Activated T-helper 17 cell treated with anti-CD3 and anti-CD28 coated beads, Interleukin-2, amount 50 U/mL, for 72 hours (primary cell): ENCODE results near the gene FPGS. TPM values are rescaled to one million over a fixed set of nuclear protein-coding genes. Genes with fewer than 3 reads are reported as not detected.
A peak's percentile ranks its signal among the peaks of the same experiment; 100 is the strongest.

Experiments
- ATAC-seq: fragments of 150-1000 bp; cut with Tn5 transposase; replicated peaks from 2 replicates; pipeline ENCODE4 v1.10.0; 2021; ENCODE audit warnings: mild to moderate bottlenecking, moderate library complexity
- H3K27ac Mint-ChIP-seq: one replicate; pipeline ENCODE4 v1.8.0; 2022; ENCODE audit warnings: mixed read lengths
- H3K27me3 Mint-ChIP-seq: one replicate; pipeline ENCODE4 v1.8.0; 2022; ENCODE audit warnings: mixed read lengths
- H3K36me3 Mint-ChIP-seq: one replicate; pipeline ENCODE4 v1.8.0; 2022; ENCODE audit warnings: low read depth, mild to moderate bottlenecking, mixed read lengths
- H3K4me1 Mint-ChIP-seq: one replicate; pipeline ENCODE4 v1.8.0; 2022; ENCODE audit warnings: mixed read lengths
- H3K4me3 Mint-ChIP-seq: one replicate; pipeline ENCODE4 v1.8.0; 2022; ENCODE audit warnings: mild to moderate bottlenecking, mixed read lengths
- H3K9me3 Mint-ChIP-seq: one replicate; pipeline ENCODE4 v1.8.0; 2022; ENCODE audit warnings: mixed read lengths
- total RNA-seq, 2 donors: library from RNA; stranded (reverse); gene quantifications; one replicate each; pipeline ENCODE4 v1.2.3, GENCODE V29; 2022

FPGS gene
- total RNA-seq, 2 donors from 2014 or later = 56.7 to 95.6 TPM

DNA sequence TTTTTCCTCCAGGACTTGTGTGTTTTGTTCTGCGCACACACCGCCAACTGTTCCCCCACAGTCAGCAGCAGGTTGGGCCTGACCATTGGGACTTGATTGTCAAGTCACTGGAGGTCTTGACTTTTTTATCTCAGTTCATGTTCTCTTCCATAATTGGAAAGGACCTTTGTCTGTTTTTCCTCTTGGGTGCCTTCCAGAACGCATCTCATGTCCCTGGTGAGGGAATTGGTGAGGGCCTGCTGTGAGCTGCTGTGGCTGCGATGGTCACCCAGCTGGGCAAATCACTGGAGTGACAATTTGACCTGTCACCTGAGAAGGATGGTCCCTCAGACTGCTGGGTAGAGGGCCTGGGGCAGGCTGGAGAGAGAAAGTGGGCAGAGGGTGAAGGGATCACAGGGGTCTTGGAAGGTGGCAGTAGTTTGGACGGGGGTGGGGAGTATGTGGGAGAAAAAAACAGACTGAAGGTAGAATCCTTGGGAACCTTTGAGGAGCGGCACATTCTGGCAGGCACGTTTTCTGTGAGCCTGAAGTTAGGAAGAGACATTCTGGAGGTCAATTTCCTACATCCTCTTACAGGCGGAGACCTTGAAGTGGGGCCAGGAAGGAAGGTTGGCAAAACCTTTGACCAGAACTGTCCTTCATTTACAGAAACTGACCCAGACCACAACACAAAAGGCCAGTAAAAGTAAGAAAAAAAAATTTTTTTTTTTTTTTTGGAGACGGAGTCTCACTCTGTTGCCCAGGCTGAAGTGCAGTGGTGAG is 12.4 kb upstream of the FPGS start:
- no peak overlapping the region for H3K4me3 Mint-ChIP-seq
- ATAC-seq = no peak
- H3K27ac Mint-ChIP-seq = no peak overlapping the region
- H3K36me3 Mint-ChIP-seq = peaks cover 85% of the 10 kb centered on the region
- no peaks in the 10 kb centered on the region for H3K27me3 Mint-ChIP-seq
- no peaks in the 10 kb centered on the region for H3K9me3 Mint-ChIP-seq
- H3K4me1 Mint-ChIP-seq = peaks cover 23% of the 10 kb centered on the region

DNA sequence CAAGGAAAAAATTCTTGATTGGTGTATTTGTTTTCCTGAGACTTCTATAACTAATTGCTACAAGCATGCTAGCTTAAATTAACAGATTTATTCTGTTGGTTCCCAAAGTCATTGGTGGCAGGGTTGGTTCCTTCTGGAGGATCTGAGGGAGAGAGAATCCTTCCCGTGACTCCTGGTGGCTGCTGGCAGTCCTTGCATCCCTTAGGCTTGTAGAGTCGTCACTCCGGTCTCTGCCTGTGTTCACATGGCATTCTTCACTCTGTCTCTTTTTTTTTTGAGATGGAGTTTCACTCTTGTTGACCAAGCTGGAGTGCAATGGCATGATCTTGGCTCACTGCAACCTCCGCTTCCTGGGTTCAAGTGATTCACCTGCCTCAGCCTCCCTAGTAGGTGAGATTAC is 11.6 kb upstream of the FPGS start:
- no peak for ATAC-seq
- H3K36me3 Mint-ChIP-seq = peaks cover 85% of the 10 kb centered on the region

DNA sequence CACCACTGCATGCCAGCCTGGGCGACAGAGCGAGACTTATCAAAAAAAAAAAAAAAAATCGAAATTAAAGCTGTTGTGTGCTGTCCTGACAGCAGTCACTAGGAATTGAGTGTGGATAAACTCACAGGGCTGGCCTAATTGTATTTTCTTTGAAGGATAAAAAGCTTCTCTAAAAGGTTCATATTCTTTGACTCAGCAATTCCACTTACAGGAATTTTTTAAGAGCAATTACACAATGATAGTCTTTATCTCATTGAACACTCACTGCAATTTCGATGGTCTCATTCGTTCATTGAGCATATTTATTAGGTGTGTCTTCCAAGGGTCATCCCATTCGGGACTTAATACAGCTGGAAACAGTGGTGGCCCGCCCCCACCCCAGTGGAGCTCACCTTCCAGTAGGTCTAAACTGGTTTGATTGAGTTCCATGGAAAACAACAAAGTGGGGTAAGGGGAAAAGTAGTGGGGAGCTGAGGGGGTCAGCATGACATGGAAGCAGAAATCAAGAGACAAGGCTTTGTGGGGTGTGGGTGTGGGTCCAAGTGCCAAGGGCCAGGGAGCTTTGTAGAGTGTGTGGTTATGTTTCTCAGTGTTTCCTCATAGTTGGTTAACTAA is 10.2 kb upstream of the FPGS start:
- ATAC-seq = no peak
- Mint-ChIP-seq H3K9me3 (no peaks in the 10 kb centered on the region), H3K36me3 (peaks cover 72% of the 10 kb centered on the region), H3K27ac (no peak overlapping the region), H3K27me3 (no peaks in the 10 kb centered on the region), H3K4me3 (no peak overlapping the region), H3K4me1 (peaks cover 30% of the 10 kb centered on the region)

More for the DNA sequence above, 11.6 kb upstream of the FPGS start:
- Mint-ChIP-seq H3K27me3 (no peaks in the 10 kb centered on the region), H3K4me1 (peaks cover 24% of the 10 kb centered on the region), H3K27ac (no peak overlapping the region), H3K9me3 (no peaks in the 10 kb centered on the region), H3K4me3 (no peak overlapping the region)

DNA sequence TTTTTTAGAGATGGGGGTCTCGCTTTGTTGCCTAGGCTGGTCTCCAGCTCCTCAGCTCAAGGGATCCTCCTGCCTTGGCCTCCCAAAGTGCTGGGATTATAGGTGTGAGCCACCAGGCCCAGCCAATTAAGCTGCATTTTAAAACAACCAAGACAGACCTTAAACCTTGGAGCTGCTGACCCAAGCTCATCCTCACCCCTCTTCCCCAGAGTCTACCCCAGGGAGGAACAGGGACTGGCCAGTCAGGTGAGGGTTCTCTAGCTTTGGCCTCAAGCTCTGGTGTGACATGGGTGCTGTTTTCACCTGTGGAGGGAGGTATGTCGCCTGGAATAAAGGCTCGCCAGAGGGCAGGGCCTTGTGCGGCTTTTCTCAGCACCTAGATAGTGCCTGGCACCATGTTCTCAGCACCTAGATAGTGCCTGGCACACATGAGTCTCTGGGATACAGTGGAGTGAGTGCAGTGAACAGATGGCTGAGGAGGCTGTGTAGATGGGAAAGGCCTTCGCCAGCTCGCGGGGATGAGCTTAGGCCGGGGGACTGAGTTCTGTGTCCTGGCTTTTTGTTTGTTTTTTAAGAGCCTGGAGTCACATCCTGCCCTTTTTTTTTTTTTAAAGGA is 9.5 kb upstream of the FPGS start:
- H3K36me3 Mint-ChIP-seq = peaks cover 65% of the 10 kb centered on the region
- no peak for ATAC-seq
- no peak overlapping the region for H3K27ac Mint-ChIP-seq
- peaks cover 26% of the 10 kb centered on the region for H3K4me1 Mint-ChIP-seq
- H3K4me3 Mint-ChIP-seq = no peak overlapping the region
- no peaks in the 10 kb centered on the region for H3K9me3 Mint-ChIP-seq
- H3K27me3 Mint-ChIP-seq = no peaks in the 10 kb centered on the region

DNA sequence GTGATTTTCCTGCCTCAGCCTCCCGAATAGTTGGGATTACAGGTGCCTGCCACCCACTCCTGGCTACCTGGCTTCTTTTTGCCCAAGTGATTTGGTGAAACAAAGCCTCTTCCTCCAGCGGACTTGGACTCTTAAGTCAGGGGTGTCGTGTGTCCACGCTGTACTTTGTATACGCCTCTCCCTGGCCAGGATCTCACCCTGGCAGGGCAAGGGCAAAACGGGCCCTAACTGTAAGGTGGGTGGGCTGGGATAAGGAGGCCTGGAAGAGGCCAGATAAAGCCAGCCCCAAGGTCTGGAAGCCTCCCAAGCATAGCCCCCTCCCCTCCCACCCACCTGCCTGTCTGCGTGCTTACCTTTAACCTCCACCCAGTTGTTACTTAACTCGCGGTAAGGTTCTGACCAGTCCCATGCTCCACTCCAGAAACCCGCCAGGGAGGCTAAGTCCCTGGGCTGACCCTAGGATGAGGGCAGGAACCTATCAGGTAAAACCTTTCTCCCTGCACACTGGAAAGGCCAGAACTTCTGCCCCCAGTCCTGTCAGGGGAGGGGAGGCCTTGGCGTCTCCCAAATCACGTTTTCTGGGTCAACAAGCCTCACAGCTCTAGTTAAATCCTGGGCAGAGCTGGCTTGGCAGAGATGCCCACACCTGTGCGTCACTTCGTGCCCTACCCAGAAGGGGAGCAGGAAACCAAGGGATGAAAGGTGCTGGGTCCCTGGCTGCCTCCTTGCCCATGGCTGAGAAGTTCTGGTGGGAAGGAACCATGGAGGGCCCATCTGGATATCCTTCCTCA is 8.5 kb upstream of the FPGS start:
- peaks cover 55% of the 10 kb centered on the region for H3K36me3 Mint-ChIP-seq
- H3K4me1 Mint-ChIP-seq = peaks cover 18% of the 10 kb centered on the region
- no peaks in the 10 kb centered on the region for H3K9me3 Mint-ChIP-seq
- no peak for ATAC-seq
- no peak overlapping the region for H3K4me3 Mint-ChIP-seq
- no peaks in the 10 kb centered on the region for H3K27me3 Mint-ChIP-seq
- no peak overlapping the region for H3K27ac Mint-ChIP-seq

DNA sequence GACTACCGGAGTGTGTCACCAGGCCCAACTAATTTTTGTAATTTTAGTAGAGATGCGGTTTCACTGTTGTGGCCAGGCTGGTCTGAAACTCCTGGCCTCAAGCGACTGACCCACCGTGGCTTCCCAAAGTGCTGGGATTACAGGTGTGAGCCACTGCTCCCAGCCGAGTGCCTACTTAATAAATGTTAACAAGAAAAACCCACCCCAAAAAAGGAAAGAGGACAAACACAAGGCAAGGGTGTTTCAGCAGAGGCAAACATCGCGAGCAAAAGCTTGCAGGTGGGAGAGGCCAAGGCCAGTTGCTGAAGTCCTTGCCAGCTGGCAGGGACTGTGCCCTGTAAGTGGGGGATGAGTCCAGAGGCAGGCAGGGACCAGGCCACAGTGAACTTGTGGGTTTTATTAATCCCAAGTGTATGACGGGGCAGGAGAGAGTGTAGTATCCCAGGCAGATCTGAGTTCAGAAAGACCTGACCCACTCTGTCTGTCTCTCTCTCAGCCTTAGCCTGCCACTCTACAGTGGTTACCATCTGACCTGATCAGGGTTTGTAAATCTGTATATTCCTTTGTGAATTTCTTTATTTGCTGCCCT is 6.4 kb upstream of the FPGS start:
- H3K36me3 Mint-ChIP-seq = peaks cover 34% of the 10 kb centered on the region
- peak overlapping the region; percentile 60 for H3K4me3 Mint-ChIP-seq
- peak overlapping the region; percentile 44 for H3K27ac Mint-ChIP-seq
- H3K4me1 Mint-ChIP-seq = peaks cover 11% of the 10 kb centered on the region
- no peaks in the 10 kb centered on the region for H3K9me3 Mint-ChIP-seq
- no peaks in the 10 kb centered on the region for H3K27me3 Mint-ChIP-seq
- ATAC-seq = peak; percentile 47

DNA sequence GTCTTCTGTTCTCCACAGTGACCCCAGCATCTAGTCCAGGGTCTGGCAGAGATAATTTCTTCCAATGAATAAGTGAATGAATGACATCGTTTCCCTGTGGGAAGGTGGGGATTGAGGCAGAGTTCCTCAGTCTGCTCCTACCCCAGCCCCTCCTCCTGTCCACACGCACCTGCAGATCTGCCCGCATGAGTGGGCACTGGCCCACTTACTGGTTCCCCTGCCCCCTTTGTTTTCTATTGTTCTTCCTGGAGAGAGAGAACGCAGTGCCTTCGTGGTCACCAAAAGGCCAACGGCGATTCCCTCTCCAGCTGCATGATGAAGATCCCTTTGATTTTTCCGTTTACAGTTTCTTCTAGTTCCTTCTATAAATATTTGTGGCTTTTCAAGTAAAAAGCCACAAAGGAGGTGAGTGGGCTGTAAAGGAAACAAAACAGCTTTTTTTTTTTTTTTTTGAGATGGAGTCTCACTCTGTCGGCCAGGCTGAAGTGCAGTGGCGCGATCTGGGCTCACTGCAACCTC is 5.8 kb upstream of the FPGS start:
- Mint-ChIP-seq H3K27ac (peak overlapping the region; percentile 44), H3K4me3 (peak overlapping the region; percentile 60), H3K4me1 (peaks cover 11% of the 10 kb centered on the region), H3K9me3 (no peaks in the 10 kb centered on the region), H3K27me3 (no peaks in the 10 kb centered on the region), H3K36me3 (peaks cover 28% of the 10 kb centered on the region)
- peak; percentile 43 for ATAC-seq

DNA sequence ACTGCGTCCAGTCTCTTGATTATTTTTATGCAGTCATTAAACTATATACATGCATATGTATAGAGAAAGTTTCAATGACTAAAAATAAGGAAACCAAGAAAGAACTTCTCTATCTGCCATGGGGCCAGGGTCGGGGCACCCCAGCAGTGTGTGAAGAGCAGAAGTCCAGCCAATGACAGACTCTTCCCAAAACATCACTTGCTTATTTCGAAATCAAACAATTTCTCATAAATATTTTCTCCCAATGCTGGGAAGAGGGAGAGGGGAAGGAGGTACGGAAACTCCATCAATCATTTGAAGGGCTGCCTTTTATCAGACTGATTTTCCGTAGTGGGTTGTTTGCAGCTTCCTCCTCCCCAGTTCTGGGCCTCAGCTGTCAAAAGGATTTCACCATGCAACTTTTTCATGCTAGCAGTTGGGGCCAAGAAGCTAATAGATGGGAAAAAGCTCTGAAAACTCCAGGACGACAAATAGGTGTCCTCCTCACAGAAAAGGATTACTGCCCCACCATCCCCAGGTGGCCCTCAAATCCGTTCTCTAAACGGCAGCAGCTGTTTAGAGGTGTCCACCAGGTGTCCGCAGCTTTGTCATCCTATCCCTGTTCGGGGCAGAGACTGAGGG is 617 bp upstream of the FPGS start:
- no peak for ATAC-seq
- peak overlapping the region; percentile 82 for H3K4me3 Mint-ChIP-seq
- peak overlapping the region; percentile 85 for H3K27ac Mint-ChIP-seq
- peaks cover 22% of the 10 kb centered on the region for H3K36me3 Mint-ChIP-seq
- peaks cover 1% of the 10 kb centered on the region for H3K4me1 Mint-ChIP-seq
- H3K27me3 Mint-ChIP-seq = no peaks in the 10 kb centered on the region
- no peaks in the 10 kb centered on the region for H3K9me3 Mint-ChIP-seq

DNA sequence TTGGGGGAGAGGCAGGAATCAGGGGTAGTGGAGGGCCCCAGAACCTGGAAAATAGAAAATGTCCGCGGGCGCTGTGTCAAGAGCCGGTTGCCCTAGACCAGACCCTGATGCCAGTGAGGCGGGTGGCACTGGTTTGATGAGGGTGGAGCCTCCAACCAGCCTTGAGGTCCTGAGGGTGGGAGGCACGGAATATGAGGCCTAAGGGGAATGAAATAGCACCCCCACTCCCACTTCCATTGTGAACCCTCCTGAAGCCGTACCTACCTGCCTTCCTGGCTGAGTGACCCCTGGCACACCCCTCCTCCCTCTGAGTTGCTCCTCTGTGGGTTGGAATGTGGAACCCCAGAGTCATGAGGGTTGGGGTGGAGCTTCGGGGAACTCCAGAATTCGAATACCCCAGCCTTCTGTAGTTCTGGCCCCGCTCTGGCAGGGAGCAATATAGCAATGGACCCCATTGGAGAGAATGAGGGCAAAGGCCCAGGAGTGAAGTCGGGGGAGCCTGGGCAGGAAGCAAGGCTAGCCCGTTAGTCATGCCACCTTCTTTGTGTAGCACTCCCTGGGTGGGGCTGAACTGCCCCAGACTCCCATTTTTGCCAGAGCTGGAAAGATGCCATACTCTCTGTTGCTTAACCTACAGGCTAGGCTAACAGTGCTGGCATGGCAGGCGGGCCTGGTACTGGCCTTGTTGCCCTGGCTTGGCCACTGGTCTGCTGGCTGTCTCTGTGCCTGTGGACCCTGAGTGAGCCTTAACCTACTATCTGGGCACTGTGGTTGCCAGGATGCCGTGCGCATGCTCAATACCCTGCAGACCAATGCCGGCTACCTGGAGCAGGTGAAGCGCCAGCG is 1.0 kb downstream of the FPGS start:
- H3K4me3 Mint-ChIP-seq = peak overlapping the region; percentile 82
- no peaks in the 10 kb centered on the region for H3K9me3 Mint-ChIP-seq
- H3K4me1 Mint-ChIP-seq = no peaks in the 10 kb centered on the region
- peaks cover 39% of the 10 kb centered on the region for H3K36me3 Mint-ChIP-seq
- peak overlapping the region; percentile 88 for H3K27ac Mint-ChIP-seq
- H3K27me3 Mint-ChIP-seq = no peaks in the 10 kb centered on the region
- ATAC-seq = peak; percentile 15

DNA sequence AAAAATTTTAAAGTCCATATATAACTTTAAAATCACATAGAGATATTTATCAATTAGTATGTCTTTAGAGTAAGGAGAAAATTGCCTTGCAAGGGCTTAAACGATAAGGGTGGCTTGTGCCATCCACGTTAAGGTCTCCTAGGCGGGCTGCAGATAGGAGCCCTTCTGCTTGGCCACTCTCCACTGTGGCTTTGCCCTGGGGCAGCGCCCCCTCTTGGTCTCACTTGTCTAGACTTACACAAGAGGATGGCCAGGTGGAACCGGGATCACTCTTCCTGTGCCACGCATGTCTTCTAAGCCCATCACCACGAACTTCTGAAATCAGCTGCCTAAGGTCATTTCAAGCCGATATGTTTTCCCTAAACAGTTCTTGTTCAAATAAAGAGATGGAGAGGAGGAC is 2.9 kb downstream of the FPGS start:
- H3K4me3 Mint-ChIP-seq = no peak overlapping the region
- no peaks in the 10 kb centered on the region for H3K4me1 Mint-ChIP-seq
- peaks cover 53% of the 10 kb centered on the region for H3K36me3 Mint-ChIP-seq
- H3K27ac Mint-ChIP-seq = peak overlapping the region; percentile 54
- H3K9me3 Mint-ChIP-seq = no peaks in the 10 kb centered on the region
- no peaks in the 10 kb centered on the region for H3K27me3 Mint-ChIP-seq
- no peak for ATAC-seq

DNA sequence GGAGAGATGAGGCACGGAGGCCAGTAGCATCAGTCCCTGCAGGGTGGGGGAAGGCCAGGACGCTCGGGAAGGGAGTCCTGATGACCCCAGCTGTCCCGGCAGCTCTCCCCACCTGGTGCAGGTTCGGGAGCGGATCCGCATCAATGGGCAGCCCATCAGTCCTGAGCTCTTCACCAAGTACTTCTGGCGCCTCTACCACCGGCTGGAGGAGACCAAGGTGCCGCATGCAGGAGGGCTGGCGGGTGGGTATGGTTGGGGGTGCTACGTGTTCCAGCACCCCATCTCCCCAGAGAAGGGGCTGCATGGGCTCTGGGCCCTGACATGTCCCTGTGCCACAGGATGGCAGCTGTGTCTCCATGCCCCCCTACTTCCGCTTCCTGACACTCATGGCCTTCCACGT is 4.2 kb downstream of the FPGS start:
- ATAC-seq = no peak
- Mint-ChIP-seq H3K36me3 (peaks cover 65% of the 10 kb centered on the region), H3K4me1 (no peaks in the 10 kb centered on the region), H3K27ac (no peak overlapping the region), H3K27me3 (no peaks in the 10 kb centered on the region), H3K9me3 (no peaks in the 10 kb centered on the region), H3K4me3 (no peak overlapping the region)

DNA sequence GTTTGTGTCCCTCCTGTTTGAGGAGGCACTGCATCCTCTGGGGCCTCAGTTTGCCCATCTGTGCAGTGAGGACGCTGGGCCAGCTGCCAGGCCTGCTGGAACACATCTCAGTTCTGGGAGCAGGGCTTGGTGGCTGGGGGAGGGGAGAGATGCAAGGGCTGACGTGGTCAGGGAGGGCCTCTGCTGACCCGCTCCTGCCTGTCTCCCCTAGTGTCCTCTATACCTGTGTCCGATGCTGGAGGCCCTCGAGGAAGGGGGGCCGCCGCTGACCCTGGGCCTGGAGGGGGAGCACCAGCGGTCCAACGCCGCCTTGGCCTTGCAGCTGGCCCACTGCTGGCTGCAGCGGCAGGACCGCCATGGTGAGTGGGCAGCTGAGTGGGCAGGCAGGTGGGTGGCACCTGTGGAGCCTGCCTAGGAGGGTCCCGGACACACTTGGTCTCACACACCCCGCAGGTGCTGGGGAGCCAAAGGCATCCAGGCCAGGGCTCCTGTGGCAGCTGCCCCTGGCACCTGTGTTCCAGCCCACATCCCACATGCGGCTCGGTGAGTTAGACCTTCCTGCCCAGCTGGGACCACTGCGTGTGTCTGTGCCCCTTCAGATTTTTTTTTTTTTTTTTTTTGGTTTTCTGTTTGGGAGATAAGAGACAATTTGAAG is 5.8 kb downstream of the FPGS start:
- Mint-ChIP-seq H3K9me3 (no peaks in the 10 kb centered on the region), H3K4me3 (no peak overlapping the region), H3K4me1 (no peaks in the 10 kb centered on the region), H3K27ac (no peak overlapping the region), H3K27me3 (no peaks in the 10 kb centered on the region), H3K36me3 (peaks cover 81% of the 10 kb centered on the region)
- no peak for ATAC-seq
